ENCODE data around the gene WDPCP. TPM values are rescaled to one million over a fixed set of nuclear protein-coding genes. Genes with fewer than 3 reads are reported as not detected.
A peak's percentile ranks its signal among the peaks of the same experiment; 100 is the strongest.

Gene WDPCP
- total and polyA plus RNA-seq, 2 of the 4 experiments (the other 2 are of a cell fraction) = 2.2 to 10.2 TPM

- Histone ChIP-seq H2BK5ac (ENCODE audit: low read depth, low read length, poor library complexity, severe bottlenecking) (no peak overlapping the region), H4K5ac (ENCODE audit: low read depth, low read length) (no peak overlapping the region), H2BK20ac (ENCODE audit: low read depth, low read length) (no peak overlapping the region), H3K9me1 (ENCODE audit: insufficient read depth, low read length) (peaks cover 3% of the 10 kb centered on the region; the same call in 1 of the 2 replicates), H3K18ac (ENCODE audit: low read depth, low read length) (no peak overlapping the region), H3K14ac (replicated peaks; ENCODE audit: low read depth, low read length) (no peak overlapping the region), H3K23ac (ENCODE audit: low read depth, low read length) (no peak overlapping the region), H2AK9ac (replicated peaks; ENCODE audit: low read depth, low read length, poor library complexity) (no peak overlapping the region), H3K36me3 (ENCODE audit: control insufficient read depth, insufficient read depth, low read length) (no peaks in the 10 kb centered on the region), H2AFZ (replicated peaks; ENCODE audit: low read length, poor library complexity) (no peak overlapping the region), H4K20me1 (ENCODE audit: insufficient read depth, low read length) (no peaks in the 10 kb centered on the region), H3K27me3 (ENCODE audit: control insufficient read depth, insufficient read depth, low read length) (no peaks in the 10 kb centered on the region), H3K9me3 (ENCODE audit: control insufficient read depth, insufficient read depth, low read length) (no peaks in the 10 kb centered on the region), H3K4me1 (ENCODE audit: control insufficient read depth, insufficient read depth, low read length) (0 out of 2 replicates have a peak, but pooled peaks cover 2% of the 10 kb centered on the region), H3K4me3 (ENCODE audit: insufficient read depth, low read depth, low read length) (no peak overlapping the region), H4K91ac (ENCODE audit: insufficient read depth, low read depth, low read length) (no peak overlapping the region), H3K56ac (ENCODE audit: extremely low read depth, insufficient read depth, low read length) (no peak overlapping the region), H3K9ac (ENCODE audit: low read depth, low read length) (no peak overlapping the region), H4K8ac (ENCODE audit: low read depth in 2 of 2, low read length in 2 of 2) (no peak overlapping the region), H3K79me1 (ENCODE audit: low read depth in 1 of 2, low read length in 2 of 2) (no peaks in the 10 kb centered on the region), H2BK15ac (ENCODE audit: low read depth, low read length) (no peak overlapping the region), H2AK5ac (ENCODE audit: low read depth, low read length) (no peak overlapping the region), H3K4me2 (ENCODE audit: low read depth, low read length) (no peak overlapping the region), H2BK120ac (ENCODE audit: low read depth, low read length) (no peak overlapping the region), H3K4ac (ENCODE audit: low read depth, low read length) (no peak overlapping the region), H3K27ac (ENCODE audit: insufficient read depth, low read length) (no peak overlapping the region)
- BruUV-seq (replicated peaks) = no TSS peak
- in situ Hi-C loops (cut with MboI; ENCODE audit: low sequenced_read_pairs) (no loop called here), intact Hi-C loops (cut with micrococcal nuclease) (no loop called here), dilution Hi-C loops (cut with HindIII; ENCODE audit: low sequenced_read_pairs, unreplicated experiment) (no loop called here)
- DNase-seq = peak; percentile 51
- peak; percentile 92 for ATAC-seq (ENCODE audit: low read depth)
- TF ChIP-seq BHLHE40 (IDR thresholded peaks at IDR 0.05; ENCODE audit: low read depth, low read length) (no peak), CHD1 (IDR thresholded peaks at IDR 0.05; ENCODE audit: low read depth, low read length) (no peak), CTCF (conservative IDR thresholded peaks at IDR 0.05; ENCODE audit: low read depth, low read length) (no peak), POLR2A (IDR thresholded peaks at IDR 0.05; ENCODE audit: low read depth, low read length) (no peak), NFE2L2 (IDR thresholded peaks at IDR 0.05; ENCODE audit: low read depth, low read length) (no peak), ELK1 (IDR thresholded peaks at IDR 0.05; ENCODE audit: borderline replicate concordance, low read depth, low read length) (no peak), MAFK (IDR thresholded peaks at IDR 0.05; ENCODE audit: low read depth, low read length) (no peak), MXI1 (IDR thresholded peaks at IDR 0.05; ENCODE audit: borderline replicate concordance, low read depth, low read length) (no peak), RCOR1 (IDR thresholded peaks at IDR 0.05; ENCODE audit: insufficient replicate concordance, low read length) (no peak), USF2 (IDR thresholded peaks at IDR 0.05; ENCODE audit: low read depth, low read length) (no peak)
- no CpG with 5 or more reads among the region's 1 CpG for whole genome bisulfite sequencing, 2 experiments (ENCODE audit: extremely low coverage in 2 of 2, insufficient read length in 1 of 2)
- CTCF ChIA-PET = no interaction called here
- POLR2A ChIA-PET (ENCODE audit: unreplicated experiment) = no interaction called here
These were observed 122.6 kb downstream of the WDPCP start for GRCh38 chr2:63465633-63466032.

All from IMR-90 (cell line).